RWPE1 (cell line): ENCODE measurements around the gene CPEB2.

Experiments used
- CTCF ChIA-PET: fragments of 350-600 bp; sonication (Branson Sonifier 250); formaldehyde crosslinking; extraction: SDS; loops from one replicate; lab custom pipeline; 2021; lab: Yijun Ruan, JAX
- POLR2A ChIA-PET: fragments of 400-600 bp; formaldehyde crosslinking; extraction: SDS; loops from one replicate; lab custom pipeline; 2020; ENCODE audit warnings: antibody characterized with exemption; ENCODE audit not compliant: low non-redundant PET; lab: Yijun Ruan, JAX
- DNase-seq: peaks from one replicate; pipeline ENCODE4 v3.0.0; 2012; ENCODE audit warnings: low spot score
- H3K27ac ChIP-seq: fragments of 450-650 bp; 2 replicates; pipeline ENCODE4 v1.5.1; 2017
- TF ChIP-seq, protein P1 (sequence below): fragments of 450-650 bp; conservative IDR thresholded peaks from 2 replicates; pipeline ENCODE4 v1.5.1; 2017; ENCODE audit warnings: low read depth, mild to moderate bottlenecking

CPEB2 gene

DNA sequence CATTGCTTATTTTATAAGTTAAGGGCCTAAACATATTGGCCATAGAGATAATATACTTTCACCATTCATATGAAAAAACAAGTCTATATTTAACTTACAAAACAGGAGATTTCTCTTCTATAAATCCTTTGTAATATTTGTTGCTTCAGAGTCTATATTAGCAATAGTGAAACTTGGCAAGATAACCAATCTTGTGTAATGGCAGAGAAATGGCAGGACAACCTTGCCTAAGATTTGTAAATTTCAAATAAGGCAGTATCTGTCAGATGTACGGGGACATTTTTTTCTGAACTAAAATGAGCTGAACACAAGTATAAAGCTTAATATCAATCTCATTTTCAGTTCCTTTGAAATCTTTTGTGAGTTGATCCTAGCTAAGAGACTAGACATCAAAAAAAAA lies 17.8 kb upstream of the CPEB2 start:
- POLR2A ChIA-PET = no interaction called here
- no peak for DNase-seq
- CTCF ChIA-PET = no interaction called here
- TF ChIP-seq, protein P1, sequence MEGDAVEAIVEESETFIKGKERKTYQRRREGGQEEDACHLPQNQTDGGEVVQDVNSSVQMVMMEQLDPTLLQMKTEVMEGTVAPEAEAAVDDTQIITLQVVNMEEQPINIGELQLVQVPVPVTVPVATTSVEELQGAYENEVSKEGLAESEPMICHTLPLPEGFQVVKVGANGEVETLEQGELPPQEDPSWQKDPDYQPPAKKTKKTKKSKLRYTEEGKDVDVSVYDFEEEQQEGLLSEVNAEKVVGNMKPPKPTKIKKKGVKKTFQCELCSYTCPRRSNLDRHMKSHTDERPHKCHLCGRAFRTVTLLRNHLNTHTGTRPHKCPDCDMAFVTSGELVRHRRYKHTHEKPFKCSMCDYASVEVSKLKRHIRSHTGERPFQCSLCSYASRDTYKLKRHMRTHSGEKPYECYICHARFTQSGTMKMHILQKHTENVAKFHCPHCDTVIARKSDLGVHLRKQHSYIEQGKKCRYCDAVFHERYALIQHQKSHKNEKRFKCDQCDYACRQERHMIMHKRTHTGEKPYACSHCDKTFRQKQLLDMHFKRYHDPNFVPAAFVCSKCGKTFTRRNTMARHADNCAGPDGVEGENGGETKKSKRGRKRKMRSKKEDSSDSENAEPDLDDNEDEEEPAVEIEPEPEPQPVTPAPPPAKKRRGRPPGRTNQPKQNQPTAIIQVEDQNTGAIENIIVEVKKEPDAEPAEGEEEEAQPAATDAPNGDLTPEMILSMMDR = no peak
- H3K27ac ChIP-seq = no peak overlapping the region

DNA sequence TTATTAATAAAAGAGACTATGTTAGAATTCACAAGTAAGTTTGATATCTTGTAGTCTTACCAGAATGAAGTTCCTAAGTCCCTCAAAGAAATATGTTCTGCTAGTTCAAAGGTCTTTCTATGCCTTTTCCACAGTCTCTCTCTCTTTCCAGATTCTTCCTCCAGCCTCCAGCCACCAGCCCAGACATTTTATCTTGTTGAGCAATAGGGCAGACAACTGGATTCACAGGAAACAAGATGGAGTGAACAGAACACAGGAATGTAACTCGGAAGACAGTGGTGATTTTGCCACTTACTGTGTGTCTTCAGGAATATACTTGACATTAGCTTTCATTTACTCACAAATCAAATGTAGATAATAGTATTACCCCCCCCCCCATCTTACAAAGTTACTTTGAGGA lies 17.1 kb upstream of the CPEB2 start:
- POLR2A ChIA-PET = no interaction called here
- no peak for DNase-seq
- H3K27ac ChIP-seq = no peak overlapping the region
- TF ChIP-seq, protein P1 = no peak
- CTCF ChIA-PET = no interaction called here

DNA sequence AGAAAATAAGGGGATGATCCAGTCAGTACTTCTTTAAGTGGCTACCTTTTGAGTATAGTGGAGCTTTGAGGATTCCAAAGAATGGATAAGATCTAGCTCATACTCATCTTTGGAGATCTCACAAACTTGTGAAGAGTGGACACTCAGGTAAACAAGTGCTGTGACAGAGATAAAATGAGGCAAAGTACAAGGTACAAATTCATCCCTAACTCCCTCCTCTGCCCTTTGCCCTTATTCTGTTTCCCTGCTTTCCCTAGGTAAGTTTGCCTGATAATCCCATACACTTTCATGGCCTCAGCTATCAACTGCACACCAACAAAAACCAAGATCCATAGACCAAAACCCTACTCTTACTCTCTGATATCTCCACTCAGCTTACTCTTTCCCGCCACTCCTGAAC lies 16.4 kb upstream of the CPEB2 start:
- DNase-seq = no peak
- TF ChIP-seq, protein P1 = no peak
- POLR2A ChIA-PET = no interaction called here
- CTCF ChIA-PET = no interaction called here
- no peak overlapping the region for H3K27ac ChIP-seq

GRCh38 chr4:14987054-14987453 lies 15.2 kb upstream of the CPEB2 start:
- TF ChIP-seq, protein P1 = no peak
- POLR2A ChIA-PET = no interaction called here
- no peak overlapping the region for H3K27ac ChIP-seq
- DNase-seq = no peak
- CTCF ChIA-PET = no interaction called here

DNA sequence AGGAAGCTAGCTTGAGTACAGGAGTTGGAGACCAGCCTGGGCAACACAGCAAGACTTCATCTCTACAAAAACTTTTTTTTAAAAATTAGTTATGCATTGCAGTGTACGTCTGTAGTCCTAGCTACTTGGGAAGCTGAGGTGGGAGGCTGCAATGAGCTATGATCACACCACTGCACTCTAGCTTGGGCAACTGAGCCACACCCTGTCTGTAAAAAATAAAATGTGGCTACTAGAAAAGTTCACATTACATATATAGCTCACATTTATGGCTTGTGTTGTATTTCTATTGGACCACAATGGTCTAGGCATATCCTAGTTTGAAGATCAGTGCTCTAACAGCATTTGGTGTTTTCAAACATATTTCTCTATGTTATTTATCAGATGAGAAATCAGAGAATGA lies 11.8 kb upstream of the CPEB2 start:
- POLR2A ChIA-PET = no interaction called here

GRCh38 chr4:14994242-14994641 lies 8.0 kb upstream of the CPEB2 start:
- TF ChIP-seq, protein P1 = no peak
- H3K27ac ChIP-seq = no peak overlapping the region
- POLR2A ChIA-PET = no interaction called here
- CTCF ChIA-PET = no interaction called here
- DNase-seq = peak; percentile 13

More for the DNA sequence above, 11.8 kb upstream of the CPEB2 start:
- CTCF ChIA-PET = no interaction called here
- no peak overlapping the region for H3K27ac ChIP-seq
- TF ChIP-seq, protein P1 = no peak
- DNase-seq = no peak
